ENCODE measurements around the gene MAPKAP1. TPM values are rescaled to one million over a fixed set of nuclear protein-coding genes. Genes with fewer than 3 reads are reported as not detected.
A peak's percentile ranks its signal among the peaks of the same experiment; 100 is the strongest.

MAPKAP1 gene
- total RNA-seq, 1 donor from 2014 or later = 84.3 TPM

- no peak for DNase-seq (ENCODE audit: low read depth)
Measured at GRCh38 chr9:125486152-125486508, 220.9 kb downstream of the MAPKAP1 start.

GRCh38 chr9:125485471-125486151 lies 221.4 kb downstream of the MAPKAP1 start:
- no peak for DNase-seq (ENCODE audit: low read depth)

GRCh38 chr9:125484350-125485282 lies 222.4 kb downstream of the MAPKAP1 start:
- DNase-seq (ENCODE audit: low read depth) = peak; percentile 96

- no peak for DNase-seq (ENCODE audit: low read depth)
Measured at GRCh38 chr9:125483697-125484096, 223.3 kb downstream of the MAPKAP1 start.

- no peak for DNase-seq (ENCODE audit: low read depth)
Measured at GRCh38 chr9:125479846-125480615, 227.0 kb downstream of the MAPKAP1 start.

- no peak for DNase-seq (ENCODE audit: low read depth)
Measured at GRCh38 chr9:125477089-125477544, 229.9 kb downstream of the MAPKAP1 start.

- peak; percentile 57 for DNase-seq (ENCODE audit: low read depth)
Measured at GRCh38 chr9:125476645-125477044, 230.4 kb downstream of the MAPKAP1 start.

GRCh38 chr9:125475385-125475784 lies 231.6 kb downstream of the MAPKAP1 start:
- DNase-seq (ENCODE audit: low read depth) = no peak

GRCh38 chr9:125472926-125473701 lies 233.9 kb downstream of the MAPKAP1 start:
- DNase-seq (ENCODE audit: low read depth) = peak; percentile 33

- no peak for DNase-seq (ENCODE audit: low read depth)
Measured at GRCh38 chr9:125472562-125472925, 234.5 kb downstream of the MAPKAP1 start.

- no peak for DNase-seq (ENCODE audit: low read depth)
Measured at GRCh38 chr9:125470767-125471580, 236.0 kb downstream of the MAPKAP1 start.

GRCh38 chr9:125470189-125470588 lies 236.8 kb downstream of the MAPKAP1 start:
- DNase-seq (ENCODE audit: low read depth) = no peak

- no peak for DNase-seq (ENCODE audit: low read depth)
Measured at GRCh38 chr9:125468646-125469045, 238.4 kb downstream of the MAPKAP1 start.

- no peak for DNase-seq (ENCODE audit: low read depth)
Measured at GRCh38 chr9:125467116-125467740, 239.8 kb downstream of the MAPKAP1 start.

- DNase-seq (ENCODE audit: low read depth) = no peak
Measured at GRCh38 chr9:125466411-125466810, 240.6 kb downstream of the MAPKAP1 start.

- DNase-seq (ENCODE audit: low read depth) = no peak
Measured at GRCh38 chr9:125464591-125465385, 242.2 kb downstream of the MAPKAP1 start.

GRCh38 chr9:125463926-125464325 lies 243.1 kb downstream of the MAPKAP1 start:
- no peak for DNase-seq (ENCODE audit: low read depth)

- DNase-seq (ENCODE audit: low read depth) = no peak
Measured at GRCh38 chr9:125462861-125463291, 244.1 kb downstream of the MAPKAP1 start.

GRCh38 chr9:125461636-125462190 lies 245.3 kb downstream of the MAPKAP1 start:
- no peak for DNase-seq (ENCODE audit: low read depth)
